Head of caudate nucleus (tissue), 42 donors: ENCODE data around the gene IGFBP3.

Source experiments
- DNase-seq, 42 donors: peaks; one replicate each; pipeline versions ENCODE4 v3.0.0 to v3.0.0-alpha.2; 2020 to 2021; ENCODE audit warnings: mixed read lengths in 7 of 42
- intact Hi-C: fragments of 100-400 bp; cut with DNase I; formaldehyde crosslinking; loops from one replicate; pipeline ENCODE4 v1.15.0; 2022

Gene IGFBP3

GRCh38 chr7:45897042-45897690 lies 23.9 kb downstream of the IGFBP3 start:
- DNase-seq = no peak
- intact Hi-C loops = no loop called here

GRCh38 chr7:45894665-45895062 lies 26.4 kb downstream of the IGFBP3 start:
- DNase-seq = no peak
- intact Hi-C loops = no loop called here

- intact Hi-C loops = no loop called here
- DNase-seq = no peak
Observed at GRCh38 chr7:45893996-45894664, 26.9 kb downstream of the IGFBP3 start.

GRCh38 chr7:45893374-45893995 lies 27.6 kb downstream of the IGFBP3 start:
- intact Hi-C loops = no loop called here
- DNase-seq = no peak

- intact Hi-C loops = no loop called here
- no peak for DNase-seq
Observed at GRCh38 chr7:45892407-45893035, 28.6 kb downstream of the IGFBP3 start.

GRCh38 chr7:45891462-45892402 lies 29.3 kb downstream of the IGFBP3 start:
- no peak for DNase-seq
- intact Hi-C loops = no loop called here

GRCh38 chr7:45890902-45891461 lies 30.1 kb downstream of the IGFBP3 start:
- DNase-seq = peak in 2 of 42 donors; percentile 15 to 47
- intact Hi-C loops = no loop called here

- intact Hi-C loops = no loop called here
- DNase-seq = no peak
Observed at GRCh38 chr7:45890125-45890901, 30.8 kb downstream of the IGFBP3 start.

GRCh38 chr7:45889367-45890067 lies 31.6 kb downstream of the IGFBP3 start:
- intact Hi-C loops = no loop called here
- DNase-seq = no peak

GRCh38 chr7:45888993-45889366 lies 32.1 kb downstream of the IGFBP3 start:
- DNase-seq = no peak
- intact Hi-C loops = no loop called here

GRCh38 chr7:45888185-45888992 lies 32.7 kb downstream of the IGFBP3 start, which contains the start of gene IGFBP1:
Gene IGFBP1, plus strand, starts transcription at chr7:45888488. Its CDS starts 165 bp downstream, at chr7:45888653.
- intact Hi-C loops = no loop called here
- DNase-seq = peak in 35 of 42 donors; percentile 7 to 74 (median 42)

GRCh38 chr7:45886931-45887667 lies 34.0 kb downstream of the IGFBP3 start:
- intact Hi-C loops = no loop called here
- no peak for DNase-seq

GRCh38 chr7:45885264-45885882 lies 35.7 kb downstream of the IGFBP3 start:
- intact Hi-C loops = no loop called here
- no peak for DNase-seq

- intact Hi-C loops = no loop called here
- DNase-seq = no peak
Observed at GRCh38 chr7:45884136-45884535, 36.9 kb downstream of the IGFBP3 start.

GRCh38 chr7:45882465-45882810 lies 38.6 kb downstream of the IGFBP3 start:
- DNase-seq = no peak
- intact Hi-C loops = no loop called here
